SHP77 treated with DMSO at 0.1 percent for 48 hours (cell line): Measurements from ENCODE around the gene DSCAML1.

Experiments used
- DNase-seq: peaks from one replicate; lab custom pipeline; 2025; lab: John Stamatoyannopoulos, UW

The DSCAML1 gene

GRCh38 chr11:117575856-117576255 is 221.2 kb downstream of the DSCAML1 start:
- DNase-seq, result no peak

- DNase-seq, result no peak
Observed at GRCh38 chr11:117574551-117574950, 222.5 kb downstream of the DSCAML1 start.

- no peak for DNase-seq
Observed at GRCh38 chr11:117573326-117573725, 223.7 kb downstream of the DSCAML1 start.

GRCh38 chr11:117572671-117573070 is 224.3 kb downstream of the DSCAML1 start:
- DNase-seq, result no peak

GRCh38 chr11:117572129-117572528 is 224.9 kb downstream of the DSCAML1 start:
- no peak for DNase-seq

- no peak for DNase-seq
Observed at GRCh38 chr11:117570701-117571100, 226.3 kb downstream of the DSCAML1 start.

- DNase-seq, result no peak
Observed at GRCh38 chr11:117569911-117570310, 227.1 kb downstream of the DSCAML1 start.

- DNase-seq, result no peak
Observed at GRCh38 chr11:117565709-117566108, 231.3 kb downstream of the DSCAML1 start.

GRCh38 chr11:117564321-117564720 is 232.7 kb downstream of the DSCAML1 start:
- DNase-seq, result no peak

- no peak for DNase-seq
Observed at GRCh38 chr11:117563556-117563955, 233.5 kb downstream of the DSCAML1 start.

- DNase-seq, result no peak
Observed at GRCh38 chr11:117562136-117562535, 234.9 kb downstream of the DSCAML1 start.

GRCh38 chr11:117560780-117561530 is 236.1 kb downstream of the DSCAML1 start:
- DNase-seq, result no peak

GRCh38 chr11:117559698-117560097 is 237.3 kb downstream of the DSCAML1 start:
- no peak for DNase-seq

- DNase-seq, result no peak
Observed at GRCh38 chr11:117557361-117557760, 239.7 kb downstream of the DSCAML1 start.

GRCh38 chr11:117554601-117555333 is 242.2 kb downstream of the DSCAML1 start:
- DNase-seq, result no peak

GRCh38 chr11:117552626-117553025 is 244.4 kb downstream of the DSCAML1 start:
- DNase-seq, result no peak

- DNase-seq, result no peak
Observed at GRCh38 chr11:117551761-117552343, 245.2 kb downstream of the DSCAML1 start.

GRCh38 chr11:117550466-117550865 is 246.6 kb downstream of the DSCAML1 start:
- no peak for DNase-seq

GRCh38 chr11:117549417-117549816 is 247.6 kb downstream of the DSCAML1 start:
- DNase-seq, result no peak

- no peak for DNase-seq
Observed at GRCh38 chr11:117548876-117549275, 248.1 kb downstream of the DSCAML1 start.

GRCh38 chr11:117547946-117548345 is 249.1 kb downstream of the DSCAML1 start:
- no peak for DNase-seq

- no peak for DNase-seq
Observed at GRCh38 chr11:117547195-117547850, 249.7 kb downstream of the DSCAML1 start.
